PC-3 (cell line): ENCODE results near the gene VPS8. TPM values are rescaled to one million over a fixed set of nuclear protein-coding genes. Genes with fewer than 3 reads are reported as not detected.

Experiments used
- ATAC-seq: fragments of 200-7000 bp; cut with Tn5 transposase; 2 replicates; pipeline ENCODE4 v1.9.1; 2020; ENCODE audit warnings: mild to moderate bottlenecking, moderate library complexity
- BruUV-seq: library from RNA; stranded (reverse); fragments of 400-500 nt; replicated peaks from 2 replicates; lab custom pipeline; 2021; lab: Mats Ljungman, UMichigan
- CTCF ChIA-PET: fragments of 300-600 bp; sonication (Branson Sonifier 250); formaldehyde crosslinking; loops from one replicate; lab custom pipeline; 2022; ENCODE audit warnings: antibody characterized with exemption; lab: Charles Lee
- POLR2A ChIA-PET: fragments of 300-600 bp; sonication (Branson Sonifier 250); formaldehyde crosslinking; loops from one replicate; lab custom pipeline; 2022; ENCODE audit warnings: antibody characterized with exemption; ENCODE audit not compliant: unreplicated experiment; lab: Charles Lee
- DNase-seq: peaks from one replicate; pipeline ENCODE4 v3.0.0-alpha.2; 2015
- H2AFZ ChIP-seq: fragments of 300-600 bp; sonication (generic); 2 replicates; pipeline ENCODE4 v1.6.0; 2016; ENCODE audit warnings: antibody characterized with exemption, low read length
- H3F3A ChIP-seq: fragments of 300-600 bp; sonication (generic); one replicate; pipeline ENCODE4 v1.6.0; 2017; ENCODE audit warnings: antibody characterized with exemption, low read length, control low read depth, mild to moderate bottlenecking; ENCODE audit not compliant: unreplicated experiment
- H3K27ac ChIP-seq: fragments of 300-600 bp; sonication (generic); 2 replicates; pipeline ENCODE4 v1.5.1; 2016; ENCODE audit warnings: mild to moderate bottlenecking, low read length
- H3K27me3 ChIP-seq: fragments of 300-600 bp; sonication (generic); 2 replicates; pipeline ENCODE4 v1.6.1; 2016; ENCODE audit warnings: low read length, mixed read lengths
- H3K36me3 ChIP-seq: fragments of 300-600 bp; sonication (generic); 2 replicates; pipeline ENCODE4 v1.6.1; 2016; ENCODE audit warnings: low read depth, mixed run types, low read length, mixed read lengths
- H3K4me1 ChIP-seq: fragments of 300-600 bp; sonication (generic); 2 replicates; pipeline ENCODE4 v1.5.1; 2016; ENCODE audit warnings: low read length; ENCODE audit not compliant: insufficient read depth
- H3K4me2 ChIP-seq: fragments of 300-600 bp; sonication (generic); 2 replicates; pipeline ENCODE4 v1.6.0; 2016; ENCODE audit warnings: low read length
- H3K4me3 ChIP-seq: fragments of 300-600 bp; sonication (generic); 2 replicates; pipeline ENCODE4 v1.5.1; 2016; ENCODE audit warnings: mild to moderate bottlenecking, low read length, mixed read lengths
- H3K79me2 ChIP-seq: fragments of 300-600 bp; sonication (generic); 2 replicates; pipeline ENCODE4 v1.6.1; 2017; ENCODE audit warnings: low read length, mixed read lengths
- H3K9ac ChIP-seq: fragments of 300-600 bp; sonication (generic); 2 replicates; pipeline ENCODE4 v1.6.0; 2016; ENCODE audit warnings: mild to moderate bottlenecking, low read length
- H3K9me2 ChIP-seq: fragments of 300-600 bp; sonication (generic); replicated peaks from 2 replicates; pipeline ENCODE4 v1.6.1; 2016; ENCODE audit warnings: mixed run types, low read length, mixed read lengths
- H3K9me3 ChIP-seq: fragments of 300-600 bp; sonication (generic); 2 replicates; pipeline ENCODE4 v1.6.1; 2016; ENCODE audit warnings: low read length, mixed read lengths
- H4K20me1 ChIP-seq: fragments of 300-600 bp; sonication (generic); 2 replicates; pipeline ENCODE4 v1.6.1; 2016; ENCODE audit warnings: low read length, mixed read lengths
- CTCF ChIP-seq: fragments of 300-600 bp; sonication (generic); conservative IDR thresholded peaks from 2 replicates; pipeline ENCODE4 v1.5.1; 2017; ENCODE audit warnings: antibody characterized with exemption, low read depth, mild to moderate bottlenecking, low read length
- EZH2 ChIP-seq: fragments of 300-600 bp; sonication (generic); IDR thresholded peaks from one replicate; pipeline ENCODE4 v1.6.1; 2017; ENCODE audit warnings: antibody characterized with exemption, mild to moderate bottlenecking, low read length; ENCODE audit not compliant: unreplicated experiment
- EZH2phosphoT487 ChIP-seq: fragments of 300-600 bp; sonication (generic); IDR thresholded peaks from 2 replicates; pipeline ENCODE4 v1.6.1; 2018; ENCODE audit warnings: mild to moderate bottlenecking, antibody characterized with exemption, low read length, borderline replicate concordance
- intact Hi-C: fragments of 100-400 bp; cut with micrococcal nuclease; formaldehyde crosslinking; loops from 2 replicates; pipeline ENCODE4 v1.9.0; 2023
- total RNA-seq: library from RNA; depleted of rRNA; stranded (reverse); fragments of >200 nt; gene quantifications from 2 replicates; pipeline ENCODE4 v1.2.3, GENCODE V29; 2014

VPS8 gene
- total RNA-seq, 1 experiment from 2014 or later, result 38.0 TPM

- POLR2A ChIA-PET, result no interaction called here
- Histone ChIP-seq H3K9me3 (0 out of 2 replicates have a peak, but pooled peaks cover 3% of the 10 kb centered on the region), H3K4me1 (no peaks in the 10 kb centered on the region), H3K27ac (no peak overlapping the region), H3K9ac (no peak overlapping the region), H3K4me3 (no peak overlapping the region), H3K9me2 (no peaks in the 10 kb centered on the region), H3K4me2 (no peak overlapping the region), H3K36me3 (peaks cover 2% of the 10 kb centered on the region; the same call in 1 of the 2 replicates), H4K20me1 (no peaks in the 10 kb centered on the region), H3K79me2 (no peaks in the 10 kb centered on the region), H3K27me3 (no peaks in the 10 kb centered on the region), H2AFZ (no peak overlapping the region), H3F3A (no peaks in the 10 kb centered on the region)
- intact Hi-C loops, result no loop called here
- DNase-seq, result no peak
- TF ChIP-seq EZH2phosphoT487, result no peak
- no peak for TF ChIP-seq CTCF
- no peak for TF ChIP-seq EZH2
- no peak for ATAC-seq
- CTCF ChIA-PET, result no interaction called here
- no TSS peak for BruUV-seq
Observed at GRCh38 chr3:185037801-185038200, 225.8 kb downstream of the VPS8 start.

GRCh38 chr3:185040425-185040824 is 228.5 kb downstream of the VPS8 start:
- no peak for TF ChIP-seq CTCF
- no peak for TF ChIP-seq EZH2phosphoT487
- TF ChIP-seq EZH2, result no peak
- ATAC-seq (no peak), DNase-seq (no peak)
- no peak overlapping the region for H3K27ac ChIP-seq
- intact Hi-C loops, result no loop called here
- H3K4me2 ChIP-seq, result no peak overlapping the region
- H3K9me2 ChIP-seq, result no peaks in the 10 kb centered on the region
- POLR2A ChIA-PET, result no interaction called here
- no peaks in the 10 kb centered on the region for H3F3A ChIP-seq
- no peak overlapping the region for H2AFZ ChIP-seq
- H3K36me3 ChIP-seq, result peaks cover 2% of the 10 kb centered on the region; the same call in 1 of the 2 replicates
- no TSS peak for BruUV-seq
- CTCF ChIA-PET, result no interaction called here
- H3K9me3 ChIP-seq, result 0 out of 2 replicates have a peak, but pooled peaks cover 3% of the 10 kb centered on the region
- no peak overlapping the region for H3K4me3 ChIP-seq
- no peaks in the 10 kb centered on the region for H3K27me3 ChIP-seq
- H4K20me1 ChIP-seq, result no peaks in the 10 kb centered on the region
- no peaks in the 10 kb centered on the region for H3K4me1 ChIP-seq
- no peaks in the 10 kb centered on the region for H3K79me2 ChIP-seq
- no peak overlapping the region for H3K9ac ChIP-seq

GRCh38 chr3:185041540-185041939 is 229.6 kb downstream of the VPS8 start:
- CTCF ChIA-PET, result no interaction called here
- BruUV-seq, result no TSS peak
- POLR2A ChIA-PET, result no interaction called here

More at GRCh38 chr3:185041540-185041939, 229.6 kb downstream of the VPS8 start:
- no peak for ATAC-seq
- TF ChIP-seq EZH2, result no peak
- Histone ChIP-seq H3F3A (no peaks in the 10 kb centered on the region), H3K36me3 (peaks cover 2% of the 10 kb centered on the region; the same call in 1 of the 2 replicates), H2AFZ (no peak overlapping the region), H3K4me2 (no peak overlapping the region), H3K9me3 (0 out of 2 replicates have a peak, but pooled peaks cover 3% of the 10 kb centered on the region), H3K27me3 (no peaks in the 10 kb centered on the region), H3K9ac (no peak overlapping the region), H3K79me2 (no peaks in the 10 kb centered on the region), H3K4me3 (no peak overlapping the region), H3K9me2 (no peaks in the 10 kb centered on the region), H3K27ac (no peak overlapping the region), H3K4me1 (no peaks in the 10 kb centered on the region), H4K20me1 (no peaks in the 10 kb centered on the region)
- intact Hi-C loops, result no loop called here
- no peak for DNase-seq
